NCI-H1048 (cell line): Measurements from ENCODE around the gene KIT.

Experiments
- DNase-seq: peaks from one replicate; lab custom pipeline; 2025; lab: John Stamatoyannopoulos, UW

The KIT gene

DNA sequence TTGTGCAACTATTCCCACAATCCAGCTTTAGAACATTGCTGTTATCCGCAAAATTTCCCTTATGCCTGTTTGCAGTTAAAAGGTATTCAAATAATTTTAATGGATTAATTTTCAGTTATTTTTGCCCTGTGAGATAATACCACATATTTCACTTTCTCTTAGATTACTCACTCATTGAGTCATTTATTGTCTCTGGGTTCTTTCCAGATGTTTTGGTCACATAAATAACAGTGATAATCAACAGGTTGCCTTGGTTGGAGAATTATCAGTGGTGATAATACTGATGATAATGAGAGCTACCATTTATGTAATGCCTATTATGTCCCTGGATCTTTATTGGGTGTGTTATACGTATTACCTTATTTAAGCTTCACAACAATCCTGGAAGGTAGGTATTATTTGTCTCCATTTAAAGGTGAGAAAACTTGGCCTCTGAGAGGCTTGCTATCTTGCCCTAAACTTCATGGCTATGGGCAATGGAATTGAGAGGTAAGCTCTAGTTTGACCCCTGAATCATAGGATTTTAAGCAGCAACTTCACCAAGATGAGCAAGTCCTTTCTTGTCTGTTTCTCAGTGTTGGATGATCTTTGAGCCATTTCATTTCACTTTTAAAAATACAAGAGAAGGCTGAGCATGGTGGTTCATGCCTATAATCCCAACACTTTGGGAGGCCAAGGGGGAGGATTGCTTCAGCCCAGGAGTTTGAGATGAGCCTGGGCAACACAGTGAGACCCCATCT lies 87.4 kb downstream of the KIT start:
- no peak for DNase-seq

DNA sequence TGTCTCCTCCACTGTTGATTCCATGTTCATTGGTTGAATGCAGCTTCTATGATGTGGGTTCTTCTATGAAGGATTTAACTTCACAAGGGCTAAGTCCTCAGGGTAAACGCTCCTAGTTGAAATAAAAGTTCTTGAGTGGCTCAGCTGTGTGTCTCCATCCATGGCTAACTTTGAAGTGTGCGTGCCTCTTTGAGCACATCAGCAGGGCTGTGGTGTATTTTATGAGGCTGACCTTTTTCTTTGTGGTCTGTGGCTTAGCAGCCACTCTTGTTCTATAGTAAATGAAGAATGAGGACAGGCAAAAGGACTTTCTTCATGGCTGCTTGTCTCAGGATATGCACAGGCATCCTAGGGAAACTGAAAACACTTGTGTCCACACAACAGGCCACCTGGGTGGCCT lies 88.5 kb downstream of the KIT start:
- no peak for DNase-seq

DNA sequence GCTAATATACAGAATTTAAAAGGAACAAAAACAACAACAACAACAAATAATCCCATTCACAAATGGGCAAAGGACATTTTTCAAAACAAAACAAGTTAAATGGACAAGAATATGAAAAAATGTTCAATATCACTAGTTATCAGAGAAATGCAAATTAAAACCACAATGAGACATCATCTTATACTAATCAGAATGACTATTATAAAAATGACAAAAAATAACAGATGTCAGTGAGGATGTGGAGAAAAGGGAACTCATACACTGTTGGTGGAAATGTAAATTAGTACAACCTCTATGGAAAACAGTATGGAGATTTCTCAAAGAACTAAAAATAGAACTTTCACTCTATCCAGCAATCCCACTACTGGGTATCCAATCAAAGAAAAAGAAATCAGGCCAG lies 92.6 kb downstream of the KIT start:
- DNase-seq: no peak

DNA sequence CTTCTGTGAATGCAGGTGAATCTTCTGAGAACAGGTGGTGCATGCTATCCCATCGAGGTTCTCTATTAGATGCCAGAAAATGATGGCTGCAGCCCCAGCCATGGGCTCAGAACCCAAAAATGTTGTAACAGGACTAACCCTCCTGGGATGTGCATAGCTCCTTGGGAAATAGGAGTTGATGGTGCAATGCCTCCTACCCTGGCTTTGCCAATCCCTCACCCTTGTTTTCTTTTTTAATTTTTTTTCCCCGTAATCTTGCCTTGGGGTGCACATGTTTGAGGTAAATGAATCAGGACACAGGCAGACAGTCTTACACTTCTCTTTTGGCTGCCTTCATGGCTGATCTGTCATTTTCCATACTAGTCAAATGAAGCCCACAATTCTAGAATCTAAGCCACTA lies 96.6 kb downstream of the KIT start:
- no peak for DNase-seq

DNA sequence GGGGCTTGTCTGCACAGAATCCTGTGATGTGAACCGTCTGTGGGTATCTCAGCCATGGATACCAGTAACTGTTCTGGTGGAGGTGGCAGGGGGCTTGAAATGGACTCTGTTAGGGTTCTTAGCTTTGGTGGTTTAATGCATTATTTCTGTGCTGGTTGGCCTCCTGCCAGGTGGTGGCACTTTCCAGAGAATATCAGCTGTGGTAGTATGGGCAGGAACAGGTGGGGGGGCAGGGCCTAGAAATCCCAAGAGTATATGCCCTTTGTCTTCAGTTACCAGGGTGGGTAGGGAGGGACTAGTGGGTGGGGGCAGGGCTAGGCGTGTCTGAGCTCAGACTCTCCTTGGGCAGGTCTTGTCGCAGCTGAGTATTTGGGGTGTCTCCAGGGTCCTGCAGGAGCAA lies 106.7 kb downstream of the KIT start:
- no peak for DNase-seq

DNA sequence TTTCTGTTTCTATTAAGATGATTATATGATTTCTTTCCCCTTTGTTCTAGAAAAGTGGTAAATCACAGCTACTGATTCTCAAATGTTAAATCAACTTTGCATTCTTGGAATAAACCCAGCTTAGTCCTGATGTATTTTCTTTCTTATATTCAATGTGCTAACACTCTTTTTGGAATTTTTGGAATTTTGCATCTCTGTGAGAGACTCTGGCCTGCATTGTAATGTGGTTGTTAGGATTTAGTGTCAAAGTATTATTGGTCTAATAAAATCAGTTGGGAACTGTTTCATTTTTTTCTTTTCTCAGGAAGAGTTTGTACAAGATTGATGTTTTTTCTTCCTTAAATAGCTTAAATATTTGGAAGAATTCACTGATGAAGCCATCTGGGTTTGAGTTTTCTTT lies 109.6 kb downstream of the KIT start:
- DNase-seq: no peak

- DNase-seq: no peak
Observed at GRCh38 chr4:54773022-54773421, 115.3 kb downstream of the KIT start.

GRCh38 chr4:54779036-54779435 lies 121.3 kb downstream of the KIT start:
- DNase-seq: no peak

- no peak for DNase-seq
Observed at GRCh38 chr4:54779476-54780148, 121.9 kb downstream of the KIT start.

DNA sequence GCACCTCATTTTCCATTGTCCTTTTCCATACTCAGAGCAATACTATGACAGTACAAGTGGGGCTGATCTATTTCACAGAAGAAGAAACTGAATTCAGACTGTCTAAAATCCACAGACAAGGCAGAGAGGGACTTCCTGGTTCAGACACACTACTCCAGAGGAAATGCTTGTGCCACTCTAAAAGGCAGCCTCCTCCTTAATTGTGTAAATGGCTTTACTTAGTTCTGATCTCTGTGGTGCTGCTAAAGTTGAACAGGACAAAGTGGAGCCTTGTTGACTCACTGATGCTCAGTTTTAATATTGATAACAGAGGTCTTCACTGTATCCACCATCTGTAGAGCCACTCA lies 122.4 kb downstream of the KIT start:
- DNase-seq: no peak

DNA sequence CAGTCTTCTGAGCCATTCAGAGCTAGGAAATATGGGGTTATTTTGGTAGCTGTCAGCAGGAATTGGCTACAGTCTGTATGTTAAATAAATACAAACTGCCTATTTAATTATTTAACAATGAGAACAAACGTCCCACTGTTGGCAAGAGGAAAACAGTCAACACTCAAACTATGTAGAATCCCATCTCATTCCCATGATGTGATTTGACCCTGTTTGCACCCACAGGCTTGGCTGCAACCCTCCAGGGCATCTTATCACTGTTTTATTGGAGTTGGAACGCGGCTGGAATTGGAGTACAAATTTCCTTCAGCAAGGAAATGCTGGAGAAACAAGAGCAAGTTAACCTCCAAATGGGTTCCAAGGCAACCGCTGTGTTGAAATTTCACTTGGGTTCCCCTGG lies 124.0 kb downstream of the KIT start:
- DNase-seq: no peak

DNA sequence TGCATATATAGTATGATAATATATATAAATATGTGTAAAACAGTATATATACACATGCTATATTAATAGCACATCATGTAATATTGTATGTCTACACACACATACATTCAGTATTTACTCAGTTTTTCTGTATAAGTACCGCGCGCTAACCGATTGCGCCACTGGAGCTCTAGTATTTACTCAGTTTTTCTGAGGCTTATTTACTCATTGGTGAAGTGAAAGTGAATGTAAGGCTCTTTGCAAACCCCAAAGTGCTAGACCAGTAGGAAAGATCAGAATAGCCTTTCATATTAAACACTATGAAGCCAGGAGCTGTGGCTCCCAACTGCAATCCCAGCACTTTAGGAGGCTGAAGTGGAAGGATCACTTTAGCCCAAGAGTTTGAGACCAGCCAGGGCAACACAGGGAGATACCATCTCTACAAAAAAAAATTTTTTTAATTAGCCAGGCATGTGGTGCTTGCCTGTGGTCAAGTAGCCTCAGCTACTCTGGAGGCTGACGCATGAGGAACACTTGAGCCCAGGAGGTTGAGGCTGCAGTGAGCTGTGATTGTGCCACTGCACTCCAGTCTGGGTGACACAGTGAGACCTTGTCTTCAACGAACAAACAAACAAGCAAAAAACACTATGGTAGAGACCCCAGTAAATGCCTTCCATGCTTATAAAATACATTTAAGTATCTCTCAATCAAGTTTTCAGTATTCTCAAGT lies 125.8 kb downstream of the KIT start:
- DNase-seq: no peak

- no peak for DNase-seq
Observed at GRCh38 chr4:54784161-54784671, 126.5 kb downstream of the KIT start.
